ENCODE data around the gene ST8SIA5. TPM values are rescaled to one million over a fixed set of nuclear protein-coding genes. Genes with fewer than 3 reads are reported as not detected.

Gene ST8SIA5
- polyA plus RNA-seq, 1 experiment: not detected

- no peak for TF ChIP-seq CTCF (IDR thresholded peaks at IDR 0.05; ENCODE audit: insufficient read depth, low read depth, low read length)
- no peak for DNase-seq (ENCODE audit: low read depth)
- no peaks in the 10 kb centered on the region for H3K36me3 ChIP-seq (ENCODE audit: control insufficient read depth, insufficient read depth, low read length)
- ChIA-PET CTCF (no interaction called here), POLR2A (no interaction called here)
- H3K27me3 ChIP-seq (ENCODE audit: control insufficient read depth, insufficient read depth, low read length): peaks cover 7% of the 10 kb centered on the region; the same call in 1 of the 2 replicates
- H3K4me3 ChIP-seq (ENCODE audit: low read depth, low read length): no peak overlapping the region
Observed at GRCh38 chr18:46734981-46735380, 21.9 kb downstream of the ST8SIA5 start.

GRCh38 chr18:46733872-46734271, 23.0 kb downstream of the ST8SIA5 start:
- ChIA-PET POLR2A (no interaction called here), CTCF (no interaction called here)

GRCh38 chr18:46732801-46733200, 24.1 kb downstream of the ST8SIA5 start:
- Histone ChIP-seq H3K27me3 (ENCODE audit: control insufficient read depth, insufficient read depth, low read length) (peaks cover 5% of the 10 kb centered on the region; the same call in 1 of the 2 replicates), H3K4me3 (ENCODE audit: low read depth, low read length) (no peak overlapping the region), H3K36me3 (ENCODE audit: control insufficient read depth, insufficient read depth, low read length) (no peaks in the 10 kb centered on the region)
- CTCF ChIA-PET: interaction anchor here (1.2 kb wide), 1 partner anchor 41 kb away, joined by 3 read pairs; no protein-coding TSS in a partner anchor
- POLR2A ChIA-PET: no interaction called here
- no peak for DNase-seq (ENCODE audit: low read depth)
- TF ChIP-seq CTCF (IDR thresholded peaks at IDR 0.05; ENCODE audit: insufficient read depth, low read depth, low read length): no peak

More at GRCh38 chr18:46733872-46734271, 23.0 kb downstream of the ST8SIA5 start:
- H3K36me3 ChIP-seq (ENCODE audit: control insufficient read depth, insufficient read depth, low read length): no peaks in the 10 kb centered on the region
- no peak for DNase-seq (ENCODE audit: low read depth)
- no peak for TF ChIP-seq CTCF (IDR thresholded peaks at IDR 0.05; ENCODE audit: insufficient read depth, low read depth, low read length)
- peaks cover 7% of the 10 kb centered on the region; the same call in 1 of the 2 replicates for H3K27me3 ChIP-seq (ENCODE audit: control insufficient read depth, insufficient read depth, low read length)
- H3K4me3 ChIP-seq (ENCODE audit: low read depth, low read length): no peak overlapping the region

- ChIA-PET CTCF (interaction anchor here (1.2 kb wide), 1 partner anchor 41 kb away, joined by 3 read pairs; no protein-coding TSS in a partner anchor), POLR2A (no interaction called here)
- TF ChIP-seq CTCF (IDR thresholded peaks at IDR 0.05; ENCODE audit: insufficient read depth, low read depth, low read length): no peak
Observed at GRCh38 chr18:46732201-46732600, 24.7 kb downstream of the ST8SIA5 start.

GRCh38 chr18:46731316-46731715, 25.5 kb downstream of the ST8SIA5 start:
- Histone ChIP-seq H3K36me3 (ENCODE audit: control insufficient read depth, insufficient read depth, low read length) (no peaks in the 10 kb centered on the region), H3K27me3 (ENCODE audit: control insufficient read depth, insufficient read depth, low read length) (no peaks in the 10 kb centered on the region), H3K4me3 (ENCODE audit: low read depth, low read length) (no peak overlapping the region)
- no peak for DNase-seq (ENCODE audit: low read depth)
- POLR2A ChIA-PET: no interaction called here
- CTCF ChIA-PET: no interaction called here
- no peak for TF ChIP-seq CTCF (IDR thresholded peaks at IDR 0.05; ENCODE audit: insufficient read depth, low read depth, low read length)

More at GRCh38 chr18:46732201-46732600, 24.7 kb downstream of the ST8SIA5 start:
- Histone ChIP-seq H3K4me3 (ENCODE audit: low read depth, low read length) (no peak overlapping the region), H3K27me3 (ENCODE audit: control insufficient read depth, insufficient read depth, low read length) (peaks cover 5% of the 10 kb centered on the region; the same call in 1 of the 2 replicates), H3K36me3 (ENCODE audit: control insufficient read depth, insufficient read depth, low read length) (no peaks in the 10 kb centered on the region)
- DNase-seq (ENCODE audit: low read depth): no peak
